Endothelial cell of umbilical vein (primary cell): ENCODE data around the gene APBA2. TPM values are rescaled to one million over a fixed set of nuclear protein-coding genes. Genes with fewer than 3 reads are reported as not detected.

Source experiments
- BruUV-seq: library from RNA; stranded (reverse); fragments of 400-500 nt; replicated peaks from 2 replicates; lab custom pipeline; 2021; lab: Mats Ljungman, UMichigan
- CTCF ChIA-PET: fragments of 300-600, 350-600 bp; sonication (Branson Sonifier 250); formaldehyde crosslinking; loops from one replicate; lab custom pipeline; 2021; ENCODE audit warnings: antibody characterized with exemption, inconsistent platforms; lab: Charles Lee
- POLR2A ChIA-PET: fragments of 300-600, 350-600 bp; sonication (Branson Sonifier 250); formaldehyde crosslinking; loops from one replicate; lab custom pipeline; 2021; ENCODE audit warnings: antibody characterized with exemption, inconsistent platforms; lab: Charles Lee
- DNase-seq: peaks from one replicate; pipeline ENCODE4 v3.0.0-alpha.2; 2011; ENCODE audit warnings: low read depth, low spot score
- FAIRE-seq: peaks from 2 replicates; lab custom pipeline; 2011; peaks lifted over from hg19 to GRCh38; lab: Jason Lieb, UNC
- H2AFZ ChIP-seq: 2 replicates; pipeline ENCODE4 v1.6.0; 2012; ENCODE audit warnings: low read depth, low read length, control low read depth, inconsistent platforms
- H3K27ac ChIP-seq: 2 replicates; pipeline ENCODE4 v1.5.1; 2011; ENCODE audit warnings: low read depth, mild to moderate bottlenecking, control low read depth, low read length, moderate library complexity; ENCODE audit not compliant: insufficient read depth
- H3K27me3 ChIP-seq, 2 experiments: 2 replicates each; pipeline versions ENCODE4 v1.6.0 to v1.6.1; 2011; ENCODE audit warnings: low read length in 2 of 2, mixed read lengths in 1 of 2; ENCODE audit not compliant: control insufficient read depth in 2 of 2, insufficient read depth in 2 of 2
- H3K36me3 ChIP-seq, 2 experiments: 2 replicates in 1 of 2; 3 replicates in 1 of 2; pipeline ENCODE4 v1.5.1; 2011; ENCODE audit warnings: low read length in 2 of 2, mild to moderate bottlenecking in 1 of 2, moderate library complexity in 1 of 2; ENCODE audit not compliant: control insufficient read depth in 2 of 2, insufficient read depth in 2 of 2; ENCODE audit errors: extremely low read depth in 1 of 2
- H3K4me1 ChIP-seq: 3 replicates; pipeline ENCODE4 v1.5.1; 2011; ENCODE audit warnings: mild to moderate bottlenecking, low read length; ENCODE audit not compliant: control insufficient read depth, insufficient read depth; ENCODE audit errors: extremely low read depth
- H3K4me2 ChIP-seq: 2 replicates; pipeline ENCODE4 v1.6.1; 2011; ENCODE audit warnings: low read length, control low read depth, mixed read lengths; ENCODE audit not compliant: insufficient read depth
- H3K4me3 ChIP-seq, 3 experiments: fragments of 200-600 bp in 1 of 3; sonication (generic), shearing (Covaris generic) in 1 of 3; replicated peaks in 1 of 3; 2 replicates each; pipeline ENCODE4 v1.5.1; 2011 to 2016; ENCODE audit warnings: control low read depth in 3 of 3, low read length in 3 of 3, mild to moderate bottlenecking in 2 of 3, inconsistent platforms in 1 of 3, low read depth in 1 of 3, moderate library complexity in 1 of 3; ENCODE audit not compliant: insufficient read depth in 1 of 3
- H3K79me2 ChIP-seq: 2 replicates; pipeline ENCODE4 v1.6.0; 2012; ENCODE audit warnings: low read length, inconsistent platforms; ENCODE audit not compliant: control insufficient read depth, insufficient read depth
- H3K9ac ChIP-seq: replicated peaks from 2 replicates; pipeline ENCODE3; 2011; ENCODE audit warnings: low read length, control low read depth; ENCODE audit not compliant: insufficient read depth; ENCODE audit errors: extremely low read depth
- H3K9me1 ChIP-seq: replicated peaks from 3 replicates; pipeline ENCODE4 v1.6.0; 2011; ENCODE audit warnings: mild to moderate bottlenecking, low read length; ENCODE audit not compliant: control insufficient read depth, insufficient read depth; ENCODE audit errors: extremely low read depth
- H3K9me3 ChIP-seq: replicated peaks from 2 replicates; pipeline ENCODE4 v1.5.1; 2012; ENCODE audit warnings: low read length, inconsistent platforms; ENCODE audit not compliant: control insufficient read depth, insufficient read depth
- H4K20me1 ChIP-seq: replicated peaks from 2 replicates; pipeline ENCODE3; 2011; ENCODE audit warnings: mild to moderate bottlenecking, low read length; ENCODE audit not compliant: control insufficient read depth, insufficient read depth; ENCODE audit errors: extremely low read depth
- CTCF ChIP-seq, 2 donors: IDR thresholded peaks; 1 replicate in 1 of 2; 2 replicates in 1 of 2; pipeline ENCODE4 v1.5.1; 2011; ENCODE audit warnings: low read length in 2 of 2, mild to moderate bottlenecking in 2 of 2, moderate library complexity in 2 of 2, control low read depth in 1 of 2, inconsistent platforms in 1 of 2, low read depth in 1 of 2; ENCODE audit not compliant: insufficient read depth in 1 of 2; ENCODE audit errors: extremely low read depth in 1 of 2
- EZH2 ChIP-seq: IDR thresholded peaks from 2 replicates; pipeline ENCODE4 v1.6.1; 2012; ENCODE audit warnings: borderline replicate concordance, low read depth, mild to moderate bottlenecking, moderate library complexity, low read length, inconsistent platforms; ENCODE audit not compliant: severe bottlenecking
- FOS ChIP-seq: IDR thresholded peaks from 2 replicates; pipeline ENCODE4 v1.6.1; 2011; ENCODE audit warnings: mild to moderate bottlenecking, low read length, moderate library complexity, borderline replicate concordance; ENCODE audit not compliant: insufficient read depth
- GATA2 ChIP-seq: IDR thresholded peaks from 2 replicates; pipeline ENCODE4 v1.7.0; 2011; ENCODE audit warnings: low read depth, mild to moderate bottlenecking, moderate library complexity, mixed read lengths, low read length; ENCODE audit not compliant: insufficient read length, insufficient read depth
- JUN ChIP-seq: IDR thresholded peaks from 2 replicates; pipeline ENCODE4 v1.6.1; 2011; ENCODE audit warnings: borderline replicate concordance, low read depth; ENCODE audit not compliant: insufficient read length, insufficient read depth
- MAX ChIP-seq: IDR thresholded peaks from 2 replicates; pipeline ENCODE4 v1.6.1; 2011; ENCODE audit not compliant: insufficient read depth, insufficient read length
- MYC ChIP-seq: IDR thresholded peaks from one replicate; pipeline ENCODE4 v1.6.1; 2011; ENCODE audit warnings: mild to moderate bottlenecking, low read depth, low read length
- POLR2AphosphoS5 ChIP-seq: IDR thresholded peaks from 2 replicates; pipeline ENCODE4 v1.6.1; 2012; ENCODE audit warnings: low read depth, mild to moderate bottlenecking, control low read depth, low read length, moderate library complexity; ENCODE audit not compliant: insufficient read depth
- dilution Hi-C: fragments of 300-500 bp; cut with MboI; formaldehyde crosslinking; loops from one replicate; pipeline ENCODE4 v1.15.0; 2019; ENCODE audit warnings: low sequenced_read_pairs; ENCODE audit not compliant: extremely low pct_ligation_motif_present
- intact Hi-C: fragments of 100-400 bp; cut with micrococcal nuclease; formaldehyde crosslinking; loops from one replicate; pipeline ENCODE4 v1.10.0; 2022
- polyA plus RNA-seq, 4 experiments: library from polyadenylated mRNA; depleted of rRNA in 3 of 4; stranded (reverse) in 3 of 4; unstranded in 1 of 4; fragments of >200 nt; gene quantifications; 2 replicates each; pipeline versions ENCODE4 v1.2.1 to v1.2.3, GENCODE V29; 2011 to 2012; ENCODE audit warnings: missing spikeins in 1 of 4
- total RNA-seq: library from RNA; stranded (reverse); gene quantifications from 2 replicates; pipeline ENCODE4 v1.2.3, GENCODE V29; 2021

Gene APBA2
- total and polyA plus RNA-seq, 2 donors (not counting 3 experiments of a cell fraction or from before 2014, with no cell fraction given), result 5.7 to 11.1 TPM

- Histone ChIP-seq H3K4me2 (no peak overlapping the region), H3K36me3 (no peaks in the 10 kb centered on the region), H3K9me1 (no peaks in the 10 kb centered on the region), H3K79me2 (no peaks in the 10 kb centered on the region), H2AFZ (no peak overlapping the region), H3K4me1 (no peaks in the 10 kb centered on the region), H3K9ac (no peak overlapping the region), H3K27ac (no peak overlapping the region), H3K27me3 (no peaks in the 10 kb centered on the region), H4K20me1 (no peaks in the 10 kb centered on the region), H3K4me3 (no peak overlapping the region), H3K9me3 (no peaks in the 10 kb centered on the region)
- ChIA-PET CTCF (interaction anchor here (1.2 kb wide), 1 partner anchor 21 kb away, joined by 3 read pairs; no protein-coding TSS in a partner anchor), POLR2A (no interaction called here)
- no peak for FAIRE-seq
- no peak for TF ChIP-seq FOS
- TF ChIP-seq POLR2AphosphoS5, result no peak
- no peak for TF ChIP-seq GATA2
- no peak for TF ChIP-seq JUN
- TF ChIP-seq MYC, result no peak
- no peak for TF ChIP-seq MAX
- intact Hi-C loops (no loop called here), dilution Hi-C loops (no loop called here)
- no TSS peak for BruUV-seq
- no peak for DNase-seq
These were observed 98.9 kb downstream of the APBA2 start for GRCh38 chr15:28984421-28985315.

- no peaks in the 10 kb centered on the region for H4K20me1 ChIP-seq
- BruUV-seq, result no TSS peak
- intact Hi-C loops, result no loop called here
- no peak overlapping the region for H3K4me3 ChIP-seq
- H3K9ac ChIP-seq, result no peak overlapping the region
- H3K36me3 ChIP-seq, result no peaks in the 10 kb centered on the region
- TF ChIP-seq CTCF (IDR thresholded peaks at IDR 0.05; ENCODE audit: extremely low read depth in 1 of 2, insufficient read depth in 1 of 2, low read depth in 1 of 2, low read length in 2 of 2) (no peak), POLR2AphosphoS5 (no peak), GATA2 (no peak), MYC (no peak), JUN (no peak), EZH2 (no peak)
- dilution Hi-C loops, result no loop called here
- no peaks in the 10 kb centered on the region for H3K79me2 ChIP-seq
- no peaks in the 10 kb centered on the region for H3K9me1 ChIP-seq
- H3K9me3 ChIP-seq, result no peaks in the 10 kb centered on the region
- no peak overlapping the region for H3K27ac ChIP-seq
- no peak overlapping the region for H3K4me2 ChIP-seq
- POLR2A ChIA-PET, result no interaction called here
- FAIRE-seq, result no peak
- no peak overlapping the region for H2AFZ ChIP-seq
- DNase-seq, result no peak
- H3K4me1 ChIP-seq, result no peaks in the 10 kb centered on the region
- CTCF ChIA-PET, result interaction anchor here (1.2 kb wide), 1 partner anchor 22 kb away, joined by 3 read pairs; no protein-coding TSS in a partner anchor
- H3K27me3 ChIP-seq, result no peaks in the 10 kb centered on the region
These were observed 99.5 kb downstream of the APBA2 start for GRCh38 chr15:28985316-28985645.
